Dedifferentiated amniotic fluid mesenchymal stem cell (primary cell): ENCODE measurements around the gene SLC7A5.
"Not testable (repeated sequence)": the region's sequence is repeated elsewhere in the genome, so short reads cannot be mapped to it uniquely, and the experiment has no call there.

Experiments
- DNase-seq: peaks from one replicate; pipeline ENCODE4 v3.0.0-alpha.2; 2016; ENCODE audit errors: extremely low spot score

Gene SLC7A5

GRCh38 chr16:87822108-87822970 is 47.0 kb downstream of the SLC7A5 start:
- no peak for DNase-seq

DNA sequence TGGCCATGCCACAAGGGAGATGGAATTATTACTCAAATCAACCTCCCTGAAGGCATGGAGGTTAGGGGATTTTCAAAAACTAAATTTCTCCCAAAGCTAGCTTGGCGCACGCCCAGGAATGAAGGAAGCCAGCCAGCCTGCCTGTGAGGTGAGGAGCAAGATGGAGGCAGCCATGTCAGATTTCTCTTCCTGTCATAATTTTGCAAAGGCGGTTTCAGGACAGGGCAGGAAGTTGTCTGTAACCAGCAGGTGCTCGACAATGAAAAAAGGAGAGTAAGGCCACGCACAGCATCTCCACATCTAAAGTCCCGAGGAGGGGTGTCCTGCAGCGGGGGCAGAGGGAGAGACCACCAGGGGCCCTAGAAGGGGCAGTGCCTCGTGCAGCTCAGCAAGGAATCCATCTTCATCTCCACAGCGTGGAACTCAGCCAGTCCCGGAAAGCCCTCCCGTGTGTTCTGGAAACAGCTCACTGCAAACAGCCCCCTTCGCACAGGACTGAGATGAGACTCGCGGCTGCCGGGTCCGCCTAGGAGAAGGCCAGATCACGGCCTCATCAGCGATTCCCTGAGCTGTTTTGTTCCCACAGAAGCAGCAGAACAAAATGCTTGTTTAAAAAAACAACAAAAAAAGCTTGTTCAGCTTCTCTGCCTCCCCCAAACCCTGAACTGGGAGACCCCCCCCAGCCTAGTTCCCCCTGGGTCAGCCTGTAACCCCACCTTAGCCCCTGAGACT is 47.8 kb downstream of the SLC7A5 start:
- DNase-seq = no peak

DNA sequence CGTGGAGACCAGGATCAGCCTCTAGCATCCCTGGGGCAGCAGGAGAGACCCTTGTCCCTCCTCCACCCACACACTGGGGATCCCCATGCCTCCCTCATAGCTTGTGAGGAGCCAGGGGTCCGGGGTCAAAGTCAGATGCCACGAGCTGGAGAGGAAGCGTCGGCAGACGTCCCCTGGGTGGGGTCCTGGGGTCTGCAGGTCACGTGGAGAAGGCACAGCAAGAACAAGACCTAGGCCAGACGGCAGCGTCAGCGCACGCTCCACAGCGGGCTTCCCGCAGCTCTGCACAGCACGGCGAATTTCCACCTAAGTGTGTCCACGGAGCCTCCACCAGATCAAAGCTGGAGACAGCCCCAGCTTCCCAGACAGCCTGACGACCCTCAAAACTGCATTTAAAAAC is 49.3 kb downstream of the SLC7A5 start:
- DNase-seq = no peak

DNA sequence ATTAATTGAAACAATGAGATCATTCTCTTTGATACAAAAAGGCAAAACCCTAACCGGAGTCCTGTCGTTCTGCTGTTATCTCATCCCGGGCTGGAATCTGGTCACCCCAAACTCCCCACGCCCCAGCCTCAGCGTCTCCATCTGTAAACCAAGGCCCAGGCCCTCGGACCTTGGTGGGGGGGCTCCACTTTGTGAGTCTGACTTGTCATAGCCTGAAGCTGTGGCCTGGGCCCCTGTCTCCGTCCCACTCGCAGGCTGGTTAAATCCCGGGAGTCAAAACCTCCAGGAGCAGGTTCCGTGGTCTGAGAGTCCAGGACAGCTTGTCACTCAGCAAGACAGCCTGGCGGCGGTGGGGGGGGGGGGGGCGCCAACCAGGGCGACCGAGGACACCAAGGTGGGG is 50.0 kb downstream of the SLC7A5 start:
- no peak for DNase-seq

DNA sequence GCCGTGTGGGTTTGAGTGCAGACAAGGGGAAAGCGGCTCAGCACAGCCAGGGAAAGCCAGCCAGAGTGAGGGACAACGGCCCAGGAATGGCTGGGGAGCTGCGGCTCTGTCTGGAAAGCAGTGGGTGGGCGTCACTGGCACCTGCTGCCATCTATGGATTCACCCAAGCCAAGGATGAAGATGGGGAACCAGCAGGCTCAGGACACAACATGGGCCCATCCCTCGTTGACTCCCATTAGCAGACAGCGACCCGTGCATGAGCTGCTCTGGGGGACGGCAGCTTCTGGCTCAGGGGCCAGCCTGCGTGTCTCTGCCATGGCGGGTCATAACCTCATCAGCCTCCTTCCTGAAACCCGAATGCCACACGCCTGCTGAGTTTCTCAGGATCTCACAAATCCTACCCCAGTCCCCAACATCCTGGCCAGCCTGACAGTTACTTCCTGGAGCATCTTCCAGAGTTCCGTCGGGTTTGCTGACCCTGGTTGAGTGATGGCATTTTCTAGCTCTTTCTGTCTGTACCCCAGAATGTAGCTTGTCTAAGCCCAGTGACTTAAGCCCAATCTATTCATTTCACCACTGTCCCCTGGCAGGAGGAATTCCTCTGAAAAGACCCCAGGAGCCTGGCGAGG is 50.7 kb downstream of the SLC7A5 start:
- no peak for DNase-seq

DNA sequence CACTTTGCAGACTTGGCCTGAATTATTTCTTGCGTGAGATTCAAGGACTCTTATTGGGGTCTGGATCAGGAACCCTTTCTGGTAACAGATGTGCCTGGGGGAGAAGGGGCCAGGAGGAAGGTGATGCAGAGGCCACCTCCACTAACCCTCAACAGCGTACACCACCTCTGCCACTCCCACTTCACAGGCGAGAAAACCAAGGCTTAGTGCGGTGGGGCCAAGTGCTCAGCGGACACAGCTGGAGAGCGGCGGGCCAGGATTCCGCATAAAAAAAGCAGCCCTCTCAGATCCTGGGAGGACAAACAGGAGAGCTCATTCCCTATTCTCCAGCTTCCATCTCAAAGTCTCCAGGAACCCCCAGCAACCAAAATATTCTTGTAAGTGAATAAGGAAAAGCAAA is 51.4 kb downstream of the SLC7A5 start:
- DNase-seq = no peak

DNA sequence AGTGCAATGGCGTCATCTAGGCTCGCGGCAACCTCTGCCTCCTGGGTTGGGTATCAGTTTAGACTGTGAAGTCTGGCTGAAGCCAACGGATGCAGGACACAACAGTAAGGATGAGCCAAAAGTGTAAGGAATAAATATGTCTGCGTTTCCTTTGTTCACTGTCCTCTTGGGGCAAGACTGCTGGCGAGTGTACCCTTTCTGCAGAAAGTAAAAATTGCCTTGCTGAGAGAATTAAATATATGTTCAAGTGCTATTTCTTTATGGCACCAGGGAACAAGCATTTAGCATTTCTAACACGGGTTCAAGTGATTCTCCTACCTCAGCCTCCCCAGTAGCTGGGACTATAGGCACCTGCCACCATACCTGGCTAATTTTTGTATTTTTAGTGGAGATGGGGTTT is 51.9 kb downstream of the SLC7A5 start:
- not testable (repeated sequence) for DNase-seq

GRCh38 chr16:87816507-87817100 is 52.7 kb downstream of the SLC7A5 start:
- DNase-seq = no peak

- no peak for DNase-seq
Measured at GRCh38 chr16:87815567-87815966, 53.7 kb downstream of the SLC7A5 start.

DNA sequence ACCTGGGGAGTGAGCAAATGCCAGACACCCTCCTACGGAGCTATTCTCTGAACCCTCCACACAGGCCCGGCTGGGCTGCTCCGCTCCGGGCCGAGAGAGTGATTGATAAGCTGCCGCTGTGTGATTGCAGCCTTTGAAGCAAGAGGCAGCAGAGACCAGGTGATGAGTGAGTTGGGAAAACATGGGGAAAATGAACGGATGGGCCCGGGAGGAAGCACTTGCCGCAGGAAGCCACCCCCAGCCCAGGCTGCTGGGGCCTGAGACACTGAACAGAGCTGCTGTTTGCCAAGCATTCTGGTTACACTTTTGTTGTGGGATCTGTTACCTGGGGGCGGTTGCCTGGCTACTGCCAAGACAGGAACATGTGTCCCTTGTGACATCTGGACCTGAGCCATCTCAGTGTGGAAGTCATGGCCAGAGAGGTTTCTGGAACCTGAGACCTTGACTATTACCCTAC is 57.1 kb downstream of the SLC7A5 start:
- DNase-seq = no peak

GRCh38 chr16:87811454-87811853 is 57.9 kb downstream of the SLC7A5 start:
- not testable (repeated sequence) for DNase-seq

DNA sequence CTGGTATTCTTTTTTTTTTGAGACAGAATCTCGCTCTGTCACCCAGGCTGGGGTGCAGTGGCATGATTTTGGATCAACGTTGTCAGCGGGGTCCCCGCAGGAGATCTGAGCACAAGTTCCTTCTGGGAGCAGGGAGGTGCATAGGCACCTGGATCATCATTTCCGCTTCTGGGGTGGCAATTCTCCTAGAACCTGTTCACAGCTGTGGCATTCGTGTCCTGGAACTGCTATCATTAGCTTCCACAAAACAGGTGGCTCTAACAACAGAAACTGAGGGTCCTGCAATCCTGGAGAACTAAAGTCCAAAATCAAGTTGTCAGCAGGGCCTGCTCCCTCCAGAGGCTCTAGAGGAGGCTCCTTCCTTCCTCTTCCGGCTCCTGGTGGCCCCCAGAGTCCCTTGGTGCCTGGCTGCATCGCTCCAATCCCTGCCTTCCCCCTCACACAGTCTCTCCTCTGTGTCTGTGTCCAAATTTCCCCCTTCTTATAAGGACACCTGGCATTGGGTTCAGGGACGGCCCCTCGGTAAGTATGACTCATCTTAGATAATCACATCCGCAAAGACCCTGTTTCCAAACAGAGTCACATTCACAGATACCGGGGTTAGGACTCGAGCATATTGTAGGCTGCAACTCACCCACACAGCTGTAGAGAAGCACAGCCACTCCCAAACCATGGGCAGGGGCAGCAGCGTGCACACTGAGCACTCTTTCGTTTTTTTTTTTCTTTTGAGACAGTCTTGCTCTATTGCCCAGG is 60.0 kb downstream of the SLC7A5 start:
- no peak for DNase-seq

GRCh38 chr16:87808108-87808507 is 61.2 kb downstream of the SLC7A5 start:
- no peak for DNase-seq

DNA sequence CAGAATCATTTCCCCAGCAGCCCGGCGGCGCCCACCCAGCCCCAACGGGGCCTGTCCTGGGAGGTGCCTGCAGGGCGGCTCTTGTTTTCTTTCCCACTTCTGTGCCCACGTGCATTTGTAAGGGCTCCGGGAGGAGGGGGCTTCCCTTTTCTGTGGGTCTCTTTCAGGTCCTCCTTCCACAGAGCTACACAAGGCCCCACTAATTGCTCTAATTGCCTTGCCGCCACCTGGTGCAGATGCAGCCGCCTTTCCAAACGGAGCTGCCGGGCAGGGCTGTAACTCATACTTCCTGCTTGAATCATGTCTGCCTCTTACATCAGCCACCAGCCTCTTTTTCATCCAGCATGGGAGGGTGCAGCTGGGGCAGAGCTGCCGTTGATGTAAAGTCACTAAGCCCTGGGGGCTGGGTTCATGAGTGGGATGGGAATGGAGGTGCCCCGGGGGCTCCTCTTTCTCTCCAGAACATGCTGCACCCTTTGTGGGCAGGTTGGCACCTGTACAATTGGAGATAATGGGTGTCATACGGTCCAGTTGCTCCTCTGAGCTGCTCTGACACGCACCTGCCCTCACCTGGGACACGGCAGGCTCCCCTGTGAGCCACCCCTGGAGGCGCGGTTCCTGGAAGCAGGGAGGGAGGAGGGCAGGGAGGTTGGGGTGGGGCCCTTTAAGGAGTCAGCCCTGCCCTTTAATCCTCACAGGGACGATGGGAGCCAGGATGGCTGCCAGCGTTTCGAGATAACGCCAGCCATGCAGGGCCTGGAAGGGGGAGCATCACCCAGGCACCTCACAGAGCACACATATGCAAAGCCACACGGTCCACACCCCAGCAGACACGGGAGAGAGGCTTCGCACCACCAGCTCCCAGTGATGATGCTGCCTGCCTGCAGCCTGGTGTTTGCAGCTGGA is 62.4 kb downstream of the SLC7A5 start:
- DNase-seq = peak; percentile 97

- no peak for DNase-seq
Measured at GRCh38 chr16:87806261-87806640, 63.1 kb downstream of the SLC7A5 start.

DNA sequence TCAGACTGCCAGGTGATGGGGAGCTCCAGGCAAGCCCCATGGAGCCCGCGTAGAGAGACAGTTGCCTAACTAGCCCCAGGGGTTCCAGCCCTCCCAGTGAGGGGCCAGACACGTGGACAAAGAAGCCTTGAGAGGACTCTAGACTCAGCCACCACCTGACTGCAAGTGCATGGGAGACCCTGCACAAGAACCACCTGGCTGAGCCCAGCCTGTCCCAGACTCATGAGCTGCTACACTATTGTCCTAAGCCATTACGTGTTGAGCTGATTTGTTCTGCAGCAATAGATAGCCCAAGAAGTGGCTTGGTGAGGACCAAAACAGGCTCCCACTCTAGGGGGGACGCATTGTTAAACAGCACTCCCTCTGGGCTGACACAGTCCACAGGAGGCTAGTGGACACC is 65.9 kb downstream of the SLC7A5 start:
- no peak for DNase-seq

DNA sequence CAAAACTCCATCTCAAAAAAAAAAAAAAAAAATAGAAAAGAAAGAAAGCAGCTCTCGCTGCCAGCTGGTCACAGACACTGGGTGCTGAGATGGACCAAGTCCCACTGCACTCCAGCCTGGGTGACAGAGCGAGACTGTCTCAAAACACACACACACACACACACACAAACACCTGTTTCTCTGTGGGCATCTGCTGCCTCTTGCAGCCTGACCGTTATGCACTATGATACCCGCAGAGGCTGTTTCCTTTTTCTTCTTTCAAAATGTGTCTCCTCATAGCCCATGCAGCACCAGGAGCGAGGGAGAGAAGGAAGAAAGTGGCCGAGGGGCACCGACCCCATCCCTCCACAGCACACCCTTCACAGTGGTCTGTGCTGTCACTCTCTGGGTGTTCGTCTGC is 66.6 kb downstream of the SLC7A5 start:
- no peak for DNase-seq

GRCh38 chr16:87801679-87802259 is 67.5 kb downstream of the SLC7A5 start:
- DNase-seq = no peak

DNA sequence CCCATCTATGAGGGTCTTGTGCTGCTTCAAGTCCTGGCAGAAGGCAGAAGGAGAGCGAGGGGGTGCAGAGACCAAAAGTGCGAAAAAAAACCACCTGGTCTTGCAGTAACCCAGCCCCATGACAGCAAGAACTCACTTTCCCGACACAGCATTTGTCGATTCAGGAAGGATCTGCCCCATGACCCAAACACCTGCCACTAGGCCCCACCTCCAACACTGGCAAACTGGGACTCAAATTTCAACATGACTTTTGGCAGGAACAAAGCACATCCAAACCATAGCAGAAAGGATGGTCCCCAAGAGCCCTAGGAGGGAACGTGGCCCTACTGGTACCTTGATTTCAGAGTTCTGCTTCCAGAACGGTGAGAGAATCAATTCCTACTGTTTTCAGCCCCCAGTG is 68.8 kb downstream of the SLC7A5 start:
- DNase-seq = no peak

DNA sequence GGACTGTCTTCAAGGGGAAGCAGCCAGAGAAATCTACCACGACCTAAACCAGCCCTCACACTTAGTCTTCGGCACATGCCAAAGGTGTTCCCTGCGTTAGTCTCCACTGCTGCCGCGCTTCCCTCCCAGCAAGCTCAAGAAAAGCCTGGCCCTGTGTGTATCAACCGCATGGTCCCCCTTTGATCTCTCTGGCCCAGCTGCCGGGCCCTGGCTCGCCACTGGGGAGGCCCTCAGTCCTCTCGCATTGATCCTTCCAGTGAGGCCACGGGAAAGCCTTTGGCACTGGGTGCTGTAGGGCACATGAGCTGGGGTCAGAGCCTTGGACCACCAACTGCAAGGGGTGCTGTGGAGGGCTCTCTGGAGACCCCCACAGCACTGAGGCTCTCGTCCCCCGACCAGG is 74.0 kb downstream of the SLC7A5 start:
- DNase-seq = no peak
